ENCODE results near the gene PRDM9. TPM values are rescaled to one million over a fixed set of nuclear protein-coding genes. Genes with fewer than 3 reads are reported as not detected.
"Not testable (repeated sequence)": the region's sequence is repeated elsewhere in the genome, so short reads cannot be mapped to it uniquely, and the experiment has no call there.

Gene PRDM9
- total RNA-seq, 4 donors from 2014 or later = not detected

DNA sequence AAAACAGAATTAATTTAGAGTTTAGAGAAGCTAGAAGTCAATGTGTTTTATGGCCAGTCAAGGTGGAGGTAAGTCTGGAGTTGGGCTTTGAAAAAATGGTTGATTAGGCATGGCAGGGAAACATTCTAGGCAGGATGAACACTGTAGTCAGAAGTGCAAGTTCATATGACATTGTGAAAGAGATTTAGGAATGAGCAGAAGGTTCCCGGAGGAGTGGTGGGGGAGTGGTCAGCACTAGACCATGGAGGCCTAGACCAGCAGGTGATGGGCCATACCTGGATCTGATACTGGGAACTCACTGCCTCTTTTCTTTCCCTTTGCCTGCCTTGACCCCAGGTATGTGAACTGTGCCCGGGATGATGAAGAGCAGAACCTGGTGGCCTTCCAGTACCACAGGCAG is 16.6 kb downstream of the PRDM9 start:
- WGBS, 2 donors (ENCODE audit: low coverage in 1 of 2) = 86 to 91% methylated on average over 1 to 2 of the region's 2 CpGs
- ATAC-seq = no peak
- TF ChIP-seq POLR2A (IDR thresholded peaks at IDR 0.05) (no peak), EP300 (IDR thresholded peaks at IDR 0.05) (no peak), POLR2AphosphoS5 (IDR thresholded peaks at IDR 0.05) (no peak)
- TF ChIP-seq, protein P1, sequence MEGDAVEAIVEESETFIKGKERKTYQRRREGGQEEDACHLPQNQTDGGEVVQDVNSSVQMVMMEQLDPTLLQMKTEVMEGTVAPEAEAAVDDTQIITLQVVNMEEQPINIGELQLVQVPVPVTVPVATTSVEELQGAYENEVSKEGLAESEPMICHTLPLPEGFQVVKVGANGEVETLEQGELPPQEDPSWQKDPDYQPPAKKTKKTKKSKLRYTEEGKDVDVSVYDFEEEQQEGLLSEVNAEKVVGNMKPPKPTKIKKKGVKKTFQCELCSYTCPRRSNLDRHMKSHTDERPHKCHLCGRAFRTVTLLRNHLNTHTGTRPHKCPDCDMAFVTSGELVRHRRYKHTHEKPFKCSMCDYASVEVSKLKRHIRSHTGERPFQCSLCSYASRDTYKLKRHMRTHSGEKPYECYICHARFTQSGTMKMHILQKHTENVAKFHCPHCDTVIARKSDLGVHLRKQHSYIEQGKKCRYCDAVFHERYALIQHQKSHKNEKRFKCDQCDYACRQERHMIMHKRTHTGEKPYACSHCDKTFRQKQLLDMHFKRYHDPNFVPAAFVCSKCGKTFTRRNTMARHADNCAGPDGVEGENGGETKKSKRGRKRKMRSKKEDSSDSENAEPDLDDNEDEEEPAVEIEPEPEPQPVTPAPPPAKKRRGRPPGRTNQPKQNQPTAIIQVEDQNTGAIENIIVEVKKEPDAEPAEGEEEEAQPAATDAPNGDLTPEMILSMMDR (IDR thresholded peaks at IDR 0.05) = no peak
- H3K9me3 ChIP-seq = no peaks in the 10 kb centered on the region
- H3K27me3 ChIP-seq = no peaks in the 10 kb centered on the region
- H3K27ac ChIP-seq = no peak overlapping the region
- H3K4me3 ChIP-seq = no peak overlapping the region
- no peaks in the 10 kb centered on the region for H3K4me1 ChIP-seq
- no peaks in the 10 kb centered on the region for H3K36me3 ChIP-seq

GRCh38 chr5:23525751-23526150 is 18.3 kb downstream of the PRDM9 start:
- no peak overlapping the region for H3K27ac ChIP-seq
- H3K9me3 ChIP-seq = no peaks in the 10 kb centered on the region
- no peak overlapping the region for H3K4me3 ChIP-seq
- no peaks in the 10 kb centered on the region for H3K4me1 ChIP-seq
- no peaks in the 10 kb centered on the region for H3K27me3 ChIP-seq
- H3K36me3 ChIP-seq = no peaks in the 10 kb centered on the region
- TF ChIP-seq POLR2A (IDR thresholded peaks at IDR 0.05) = no peak
- TF ChIP-seq POLR2AphosphoS5 (IDR thresholded peaks at IDR 0.05) = no peak
- TF ChIP-seq EP300 (IDR thresholded peaks at IDR 0.05) = no peak
- TF ChIP-seq, protein P1 (IDR thresholded peaks at IDR 0.05) = no peak
- no peak for ATAC-seq

GRCh38 chr5:23526616-23527015 is 19.2 kb downstream of the PRDM9 start:
- H3K36me3 ChIP-seq, H3K27ac ChIP-seq, H3K4me1 ChIP-seq, H3K27me3 ChIP-seq, H3K9me3 ChIP-seq, H3K4me3 ChIP-seq, ATAC-seq: not testable (repeated sequence)
- 75 to 81% methylated on average over 2 to 3 of the region's 5 CpGs for WGBS, 2 donors (ENCODE audit: low coverage in 1 of 2)

DNA sequence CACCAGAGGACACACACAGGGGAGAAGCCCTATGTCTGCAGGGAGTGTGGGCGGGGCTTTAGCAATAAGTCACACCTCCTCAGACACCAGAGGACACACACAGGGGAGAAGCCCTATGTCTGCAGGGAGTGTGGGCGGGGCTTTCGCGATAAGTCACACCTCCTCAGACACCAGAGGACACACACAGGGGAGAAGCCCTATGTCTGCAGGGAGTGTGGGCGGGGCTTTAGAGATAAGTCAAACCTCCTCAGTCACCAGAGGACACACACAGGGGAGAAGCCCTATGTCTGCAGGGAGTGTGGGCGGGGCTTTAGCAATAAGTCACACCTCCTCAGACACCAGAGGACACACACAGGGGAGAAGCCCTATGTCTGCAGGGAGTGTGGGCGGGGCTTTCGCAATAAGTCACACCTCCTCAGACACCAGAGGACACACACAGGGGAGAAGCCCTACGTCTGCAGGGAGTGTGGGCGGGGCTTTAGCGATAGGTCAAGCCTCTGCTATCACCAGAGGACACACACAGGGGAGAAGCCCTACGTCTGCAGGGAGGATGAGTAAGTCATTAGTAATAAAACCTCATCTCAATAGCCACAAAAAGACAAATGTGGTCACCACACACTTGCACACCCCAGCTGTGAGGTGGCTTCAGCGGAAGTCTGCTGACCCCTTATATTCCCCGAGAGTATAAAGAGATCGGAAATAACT is 20.0 kb downstream of the PRDM9 start:
- not testable (repeated sequence) for H3K9me3 ChIP-seq, H3K4me3 ChIP-seq, H3K27ac ChIP-seq, H3K27me3 ChIP-seq, H3K36me3 ChIP-seq, H3K4me1 ChIP-seq, ATAC-seq
- WGBS, 2 donors (ENCODE audit: low coverage in 1 of 2) = 87 to 98% methylated on average over 5 to 6 of the region's 15 CpGs

DNA sequence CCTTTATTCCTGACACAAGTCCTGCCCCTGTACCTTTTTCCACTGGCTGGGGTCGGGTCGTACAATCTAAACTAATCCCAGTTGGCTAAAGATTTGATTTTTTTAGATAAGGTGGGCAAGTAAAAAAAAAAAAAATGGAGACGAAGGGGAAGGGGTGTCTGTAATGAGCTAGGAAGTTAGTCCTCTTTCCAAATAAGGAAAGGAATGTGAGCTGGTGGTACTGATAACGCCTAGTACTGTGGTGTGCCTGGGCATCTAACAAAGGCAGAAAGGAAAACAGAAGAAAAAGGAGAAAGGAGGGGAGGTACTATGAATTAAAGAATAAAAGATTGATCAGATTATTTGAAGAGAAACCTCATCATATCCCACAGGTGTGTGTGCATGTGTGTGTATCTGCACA is 21.3 kb downstream of the PRDM9 start:
- TF ChIP-seq, protein P1 (IDR thresholded peaks at IDR 0.05) = no peak
- no peak for TF ChIP-seq POLR2A (IDR thresholded peaks at IDR 0.05)
- no peak for TF ChIP-seq POLR2AphosphoS5 (IDR thresholded peaks at IDR 0.05)
- TF ChIP-seq EP300 (IDR thresholded peaks at IDR 0.05) = no peak
- H3K4me1 ChIP-seq = no peaks in the 10 kb centered on the region
- H3K27me3 ChIP-seq = no peaks in the 10 kb centered on the region
- H3K36me3 ChIP-seq = no peaks in the 10 kb centered on the region
- no peak for ATAC-seq
- H3K9me3 ChIP-seq = no peaks in the 10 kb centered on the region
- H3K27ac ChIP-seq = no peak overlapping the region
- 39 to 44% methylated on average over 2 to 4 of the region's 4 CpGs for WGBS, 2 donors (ENCODE audit: low coverage in 1 of 2)
- H3K4me3 ChIP-seq = no peak overlapping the region

GRCh38 chr5:23530571-23530970 is 23.2 kb downstream of the PRDM9 start:
- no peak overlapping the region for H3K27ac ChIP-seq
- H3K36me3 ChIP-seq = no peaks in the 10 kb centered on the region
- no peaks in the 10 kb centered on the region for H3K9me3 ChIP-seq
- H3K4me1 ChIP-seq = no peaks in the 10 kb centered on the region
- no peak overlapping the region for H3K4me3 ChIP-seq
- H3K27me3 ChIP-seq = no peaks in the 10 kb centered on the region
- TF ChIP-seq, protein P1 (IDR thresholded peaks at IDR 0.05) = no peak
- no peak for TF ChIP-seq POLR2A (IDR thresholded peaks at IDR 0.05)
- no peak for TF ChIP-seq EP300 (IDR thresholded peaks at IDR 0.05)
- no peak for TF ChIP-seq POLR2AphosphoS5 (IDR thresholded peaks at IDR 0.05)
- ATAC-seq = no peak

Measured in gastroesophageal sphincter (tissue), 4 donors.